Upper lobe of left lung (tissue), 6 donors: ENCODE results near the gene FIBP. TPM values are rescaled to one million over a fixed set of nuclear protein-coding genes. Genes with fewer than 3 reads are reported as not detected.

ENCODE experiments used
- ATAC-seq, 2 donors: fragments of 200-7000 bp; cut with Tn5 transposase; one replicate each; pipeline ENCODE4 v1.9.1; 2022; ENCODE audit warnings: mild to moderate bottlenecking in 2 of 2, moderate library complexity in 2 of 2; ENCODE audit not compliant: low FRiP score in 2 of 2
- DNase-seq, 2 donors: peaks; one replicate each; pipeline ENCODE4 v3.0.0-alpha.2; 2019 to 2020
- H3K27ac ChIP-seq, 4 donors: fragments of 200-600 bp; sonication (generic); one replicate each; pipeline ENCODE4 v1.5.1; 2016 to 2019
- H3K27me3 ChIP-seq, 4 donors: fragments of 200-600 bp; sonication (generic); one replicate each; pipeline ENCODE4 v1.5.1; 2017 to 2019
- H3K36me3 ChIP-seq, 4 donors: fragments of 200-600 bp; sonication (generic); one replicate each; pipeline ENCODE4 v1.5.1; 2016 to 2019
- H3K4me1 ChIP-seq, 4 donors: fragments of 200-600 bp; sonication (generic); one replicate each; pipeline ENCODE4 v1.5.1; 2018 to 2019
- H3K4me3 ChIP-seq, 4 donors: fragments of 200-600 bp; sonication (generic); one replicate each; pipeline ENCODE4 v1.5.1; 2017 to 2019; ENCODE audit warnings: mild to moderate bottlenecking in 2 of 4, moderate library complexity in 1 of 4
- H3K9me3 ChIP-seq, 4 donors: fragments of 200-600 bp; sonication (generic); one replicate each; pipeline ENCODE4 v1.5.1; 2018 to 2019
- EP300 ChIP-seq, 4 donors: sonication (generic); formaldehyde crosslinking; IDR thresholded peaks; one replicate each; pipeline ENCODE4 v1.5.1; 2017; ENCODE audit warnings: antibody characterized with exemption in 4 of 4, control low read depth in 2 of 4
- POLR2A ChIP-seq, 4 donors: fragments of 450-650 bp; IDR thresholded peaks; one replicate each; pipeline ENCODE4 v1.5.1; 2016 to 2017; ENCODE audit warnings: antibody characterized with exemption in 4 of 4, mild to moderate bottlenecking in 2 of 4
- POLR2AphosphoS5 ChIP-seq, 2 donors: sonication (generic); formaldehyde crosslinking; IDR thresholded peaks; one replicate each; pipeline ENCODE4 v1.5.1; 2017; ENCODE audit warnings: antibody characterized with exemption in 2 of 2
- WGBS, 2 donors: methylation state at CpG; one replicate each; pipeline ENCODE4 v1.1.5; 2017 to 2018; 5-methylcytosine and 5-hydroxymethylcytosine counted together
- total RNA-seq, 6 donors: library from RNA; depleted of rRNA in 4 of 6; stranded (reverse); fragments of >200 nt in 4 of 6; gene quantifications; one replicate each; pipeline versions ENCODE4 v1.1.0 to v1.2.1, GENCODE V29; 2016 to 2021
- TF ChIP-seq, protein P1 (sequence below), 6 experiments: fragments of 450-650 bp in 4 of 6; fragments of 200-600 bp in 2 of 6; sonication (generic) in 2 of 6; IDR thresholded peaks; one replicate each; pipeline ENCODE4 v1.5.1; 2016 to 2019; ENCODE audit warnings: antibody characterized with exemption in 6 of 6
- donor health status: DM: no; HTN: no; CAD: no; lungs with moderate emphysema.
- donor health status: DM: no; HTN: yes; CAD: no; lungs with severe emphysema.

The FIBP gene
- total RNA-seq, 6 donors from 2014 or later = 46.8 to 77.7 (median 57.0) TPM

DNA sequence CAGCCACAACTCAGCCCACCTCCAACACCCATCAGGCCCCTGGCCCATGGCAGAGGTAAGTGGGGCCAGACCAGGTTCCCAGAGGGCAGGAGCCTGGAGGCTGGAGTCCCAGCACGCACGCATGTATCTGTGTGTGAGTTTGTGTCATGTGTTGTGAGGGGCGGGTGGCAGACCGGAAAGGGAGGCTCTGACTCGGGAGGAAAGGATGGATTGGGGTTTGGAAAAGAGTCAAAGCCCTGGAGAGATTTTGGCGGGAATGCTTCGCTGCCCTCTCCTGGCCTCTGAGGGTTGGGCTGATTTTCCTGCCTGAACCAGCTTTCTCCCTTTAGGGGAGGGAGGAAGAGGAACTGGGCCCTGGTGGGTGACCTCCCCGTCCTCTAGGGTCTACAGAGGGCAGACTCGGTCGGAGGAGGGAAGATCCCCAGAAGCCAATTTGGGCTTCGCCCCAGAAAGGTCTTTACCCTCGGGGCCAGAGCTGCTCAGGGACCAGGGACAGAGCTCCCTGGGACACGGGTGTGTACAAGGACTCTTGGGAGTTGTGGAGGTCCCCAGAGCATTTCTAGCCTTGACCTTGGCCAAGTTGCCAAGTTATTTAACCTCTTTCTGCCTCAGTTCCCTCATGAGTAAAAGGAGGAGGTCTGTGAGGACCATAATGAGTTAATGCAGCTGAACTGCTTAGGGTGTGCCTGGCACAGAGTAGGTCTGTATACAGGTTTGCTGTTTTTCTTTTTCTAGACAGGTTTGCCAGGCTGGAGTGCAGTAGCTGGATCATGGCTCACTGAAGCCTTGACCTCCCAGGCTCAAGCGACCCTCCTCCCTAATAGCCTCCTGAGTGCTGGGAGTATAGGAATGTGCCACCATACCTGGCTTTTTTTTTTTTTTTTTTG lies 23.7 kb upstream of the FIBP start:
- no peaks in the 10 kb centered on the region for H3K9me3 ChIP-seq
- DNase-seq (no peak), ATAC-seq (peak in 1 of 2 donors; percentile 51)
- no peaks in the 10 kb centered on the region for H3K27me3 ChIP-seq
- peak overlapping the region; percentile 20 to 67 (median 64) for H3K27ac ChIP-seq
- H3K4me3 ChIP-seq = no peak overlapping the region
- no peaks in the 10 kb centered on the region for H3K36me3 ChIP-seq
- TF ChIP-seq POLR2A (IDR thresholded peaks at IDR 0.05) = no peak
- peak in 1 of 2 donors; percentile 42 for TF ChIP-seq POLR2AphosphoS5 (IDR thresholded peaks at IDR 0.05)
- TF ChIP-seq, protein P1, sequence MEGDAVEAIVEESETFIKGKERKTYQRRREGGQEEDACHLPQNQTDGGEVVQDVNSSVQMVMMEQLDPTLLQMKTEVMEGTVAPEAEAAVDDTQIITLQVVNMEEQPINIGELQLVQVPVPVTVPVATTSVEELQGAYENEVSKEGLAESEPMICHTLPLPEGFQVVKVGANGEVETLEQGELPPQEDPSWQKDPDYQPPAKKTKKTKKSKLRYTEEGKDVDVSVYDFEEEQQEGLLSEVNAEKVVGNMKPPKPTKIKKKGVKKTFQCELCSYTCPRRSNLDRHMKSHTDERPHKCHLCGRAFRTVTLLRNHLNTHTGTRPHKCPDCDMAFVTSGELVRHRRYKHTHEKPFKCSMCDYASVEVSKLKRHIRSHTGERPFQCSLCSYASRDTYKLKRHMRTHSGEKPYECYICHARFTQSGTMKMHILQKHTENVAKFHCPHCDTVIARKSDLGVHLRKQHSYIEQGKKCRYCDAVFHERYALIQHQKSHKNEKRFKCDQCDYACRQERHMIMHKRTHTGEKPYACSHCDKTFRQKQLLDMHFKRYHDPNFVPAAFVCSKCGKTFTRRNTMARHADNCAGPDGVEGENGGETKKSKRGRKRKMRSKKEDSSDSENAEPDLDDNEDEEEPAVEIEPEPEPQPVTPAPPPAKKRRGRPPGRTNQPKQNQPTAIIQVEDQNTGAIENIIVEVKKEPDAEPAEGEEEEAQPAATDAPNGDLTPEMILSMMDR (IDR thresholded peaks at IDR 0.05) = peak in 5 of 6 experiments; percentile 31 to 48 (median 38)
- WGBS, 2 donors = 15 to 23% methylated on average over 11 to 14 of the region's 14 CpGs
- H3K4me1 ChIP-seq = peaks cover 33 to 36% (median 35%) of the 10 kb centered on the region in 4 donors

DNA sequence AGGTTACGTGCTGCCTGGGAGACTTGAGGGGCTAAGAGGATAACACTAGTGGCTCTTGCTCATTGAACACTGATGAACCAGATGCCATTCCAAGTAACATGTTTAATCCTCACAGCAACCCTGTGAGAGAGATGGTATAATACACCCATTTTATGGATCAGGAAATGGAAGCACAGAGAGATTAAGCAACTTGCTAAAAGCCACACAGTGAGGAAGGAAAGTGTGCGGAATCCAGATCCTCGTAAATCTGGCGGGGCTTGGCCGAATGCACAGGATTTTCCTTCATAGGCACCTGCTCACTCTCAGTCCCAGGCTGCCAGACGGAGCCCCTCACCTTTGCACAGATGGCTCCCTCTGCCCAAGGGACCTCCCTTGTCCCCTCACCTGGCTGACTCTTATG lies 19.6 kb upstream of the FIBP start:
- no peaks in the 10 kb centered on the region for H3K9me3 ChIP-seq
- WGBS, 2 donors = 78 to 89% methylated on average over 6 of the region's 6 CpGs
- TF ChIP-seq EP300 (IDR thresholded peaks at IDR 0.05) (no peak), POLR2A (IDR thresholded peaks at IDR 0.05) (no peak)
- TF ChIP-seq, protein P1 (IDR thresholded peaks at IDR 0.05) = no peak
- no peaks in the 10 kb centered on the region for H3K36me3 ChIP-seq
- H3K4me1 ChIP-seq = peaks cover 13 to 15% (median 13%) of the 10 kb centered on the region in 4 donors
- ATAC-seq = no peak
- H3K27ac ChIP-seq = no peak overlapping the region
- H3K27me3 ChIP-seq = no peaks in the 10 kb centered on the region
- DNase-seq = no peak
- H3K4me3 ChIP-seq = no peak overlapping the region

DNA sequence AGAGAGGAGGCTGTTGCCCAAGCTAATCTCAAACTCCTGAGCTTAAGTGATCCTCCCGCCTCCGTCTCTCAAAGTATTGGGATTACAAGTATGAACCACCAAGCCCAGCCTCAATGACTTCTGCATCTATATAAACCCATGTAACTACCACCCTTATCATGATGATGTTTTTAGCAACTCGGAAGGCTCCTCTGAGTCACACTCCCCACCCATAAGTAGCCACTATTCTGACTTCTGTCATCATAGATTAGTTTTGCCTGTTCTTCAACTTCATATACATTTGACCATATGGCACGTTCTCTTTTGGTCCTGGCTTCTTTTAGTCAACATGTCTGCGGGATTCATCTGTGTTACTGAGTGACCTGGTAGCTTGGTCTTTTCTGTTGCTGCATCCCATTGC lies 18.3 kb upstream of the FIBP start:
- WGBS, 2 donors = 86 to 89% methylated on average over 5 of the region's 5 CpGs
- Histone ChIP-seq H3K27me3 (no peaks in the 10 kb centered on the region), H3K4me1 (peaks cover 6 to 8% (median 7%) of the 10 kb centered on the region in 4 donors), H3K4me3 (no peak overlapping the region), H3K9me3 (no peaks in the 10 kb centered on the region), H3K36me3 (no peaks in the 10 kb centered on the region), H3K27ac (no peak overlapping the region)
- TF ChIP-seq POLR2A (IDR thresholded peaks at IDR 0.05) = no peak
- DNase-seq = no peak
- no peak for ATAC-seq

DNA sequence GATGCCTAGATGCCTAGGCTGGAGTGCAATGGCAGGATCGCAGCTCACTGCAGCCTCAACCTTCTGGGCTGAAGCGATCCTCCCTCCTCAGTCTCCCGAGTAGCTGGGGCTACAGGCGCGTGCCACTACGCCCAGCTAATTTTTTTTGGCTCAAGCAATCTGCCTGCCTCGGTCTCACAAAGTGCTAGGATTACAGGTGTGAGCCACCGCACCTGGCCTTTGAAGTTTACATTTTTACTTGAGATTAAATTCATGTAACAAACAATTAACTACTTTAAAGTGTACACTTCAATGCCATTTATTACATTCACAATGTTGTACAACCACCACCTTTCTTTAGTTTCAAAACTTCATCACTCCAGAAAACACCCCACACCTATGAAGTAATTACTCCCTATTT lies 15.4 kb upstream of the FIBP start:
- no peak overlapping the region for H3K4me3 ChIP-seq
- H3K27ac ChIP-seq = no peak overlapping the region
- no peaks in the 10 kb centered on the region for H3K36me3 ChIP-seq
- TF ChIP-seq EP300 (IDR thresholded peaks at IDR 0.05) (no peak), POLR2A (IDR thresholded peaks at IDR 0.05) (no peak), POLR2AphosphoS5 (IDR thresholded peaks at IDR 0.05) (no peak)
- TF ChIP-seq, protein P1 (IDR thresholded peaks at IDR 0.05) = no peak
- WGBS, 2 donors = 83% methylated on average over 8 of the region's 8 CpGs
- H3K9me3 ChIP-seq = no peaks in the 10 kb centered on the region
- no peak for ATAC-seq
- H3K4me1 ChIP-seq = peaks cover 15 to 22% (median 18%) of the 10 kb centered on the region in 4 donors
- H3K27me3 ChIP-seq = peaks cover 0 to 3% (median 0%) of the 10 kb centered on the region in 4 donors
- no peak for DNase-seq

- WGBS, 2 donors = 8 to 34% methylated on average over 2 to 4 of the region's 5 CpGs
- ATAC-seq = no peak
- H3K9me3 ChIP-seq = no peaks in the 10 kb centered on the region
Observed at GRCh38 chr11:65903068-65903481, 14.8 kb upstream of the FIBP start.

More at GRCh38 chr11:65903068-65903481, 14.8 kb upstream of the FIBP start:
- no peak overlapping the region for H3K4me3 ChIP-seq
- H3K4me1 ChIP-seq = peaks cover 15 to 22% (median 18%) of the 10 kb centered on the region in 4 donors
- H3K27ac ChIP-seq = no peak overlapping the region
- H3K36me3 ChIP-seq = no peaks in the 10 kb centered on the region
- no peak for TF ChIP-seq EP300 (IDR thresholded peaks at IDR 0.05)
- no peak for TF ChIP-seq POLR2A (IDR thresholded peaks at IDR 0.05)
- H3K27me3 ChIP-seq = peaks cover 0 to 3% (median 0%) of the 10 kb centered on the region in 4 donors
- no peak for DNase-seq
